ENCODE data around the gene MMEL1. TPM values are rescaled to one million over a fixed set of nuclear protein-coding genes. Genes with fewer than 3 reads are reported as not detected.

MMEL1 gene
- total RNA-seq, 2 donors from 2014 or later = not detected

GRCh38 chr1:2601721-2602303 is 31.0 kb downstream of the MMEL1 start:
- no peak for DNase-seq
- H3K36me3 ChIP-seq (replicated peaks in 1 of 2; ENCODE audit: insufficient read depth in 1 of 2, low read depth in 2 of 2) = no peaks in the 10 kb centered on the region
- H3K27me3 ChIP-seq = no peaks in the 10 kb centered on the region
- no peak overlapping the region for H3K4me3 ChIP-seq
- H3K27ac ChIP-seq = no peak overlapping the region
- H3K4me1 ChIP-seq = no peaks in the 10 kb centered on the region
- TF ChIP-seq CTCF (IDR thresholded peaks at IDR 0.05) = no peak
- TF ChIP-seq POLR2A (IDR thresholded peaks at IDR 0.05) = no peak
- intact Hi-C loops (cut with DNase I) = no loop called here
- 78 to 81% methylated on average over 12 to 18 of the region's 18 CpGs for WGBS, 2 donors
- no peaks in the 10 kb centered on the region for H3K9me3 ChIP-seq
- ATAC-seq = no peak

DNA sequence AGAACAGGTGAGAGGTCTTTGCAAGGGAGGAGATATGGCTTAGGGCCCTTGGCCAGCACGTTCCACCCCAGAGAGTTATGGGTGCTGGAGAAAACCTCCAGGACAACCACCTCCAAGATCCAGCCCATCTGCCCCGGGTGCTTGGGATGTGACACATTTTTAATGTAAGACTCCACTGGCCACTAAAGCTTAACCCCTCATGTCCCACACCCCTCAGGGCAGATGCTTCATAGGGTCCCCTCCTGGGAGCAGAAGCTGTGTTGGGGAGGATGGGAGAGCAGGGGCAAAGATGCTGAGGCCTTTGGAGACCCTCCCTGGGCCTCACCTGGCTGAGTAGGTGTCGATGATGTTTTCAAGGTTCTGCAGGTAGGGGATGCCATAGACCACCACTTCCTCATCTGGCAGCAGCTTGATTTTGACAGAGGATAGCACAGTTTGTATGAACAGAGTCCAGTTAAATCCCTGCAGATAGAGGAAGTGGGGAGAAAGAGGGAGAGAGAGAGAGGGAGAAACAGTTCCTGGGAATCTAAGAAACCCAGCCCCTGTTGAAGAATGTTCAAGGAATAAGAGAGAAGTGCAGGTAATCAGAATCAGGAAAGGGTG is 34.4 kb downstream of the MMEL1 start:
- peaks cover 8% of the 10 kb centered on the region for H3K4me1 ChIP-seq
- TF ChIP-seq POLR2A (IDR thresholded peaks at IDR 0.05) (no peak), CTCF (IDR thresholded peaks at IDR 0.05) (no peak)
- H3K4me3 ChIP-seq = no peak overlapping the region
- intact Hi-C loops (cut with DNase I) = no loop called here
- H3K27ac ChIP-seq = no peak overlapping the region
- H3K36me3 ChIP-seq (replicated peaks in 1 of 2; ENCODE audit: insufficient read depth in 1 of 2, low read depth in 2 of 2) = no peaks in the 10 kb centered on the region
- ATAC-seq (no peak), DNase-seq (no peak)
- H3K9me3 ChIP-seq = no peaks in the 10 kb centered on the region
- 70 to 76% methylated on average over 3 of the region's 3 CpGs for WGBS, 2 donors
- H3K27me3 ChIP-seq = no peaks in the 10 kb centered on the region

DNA sequence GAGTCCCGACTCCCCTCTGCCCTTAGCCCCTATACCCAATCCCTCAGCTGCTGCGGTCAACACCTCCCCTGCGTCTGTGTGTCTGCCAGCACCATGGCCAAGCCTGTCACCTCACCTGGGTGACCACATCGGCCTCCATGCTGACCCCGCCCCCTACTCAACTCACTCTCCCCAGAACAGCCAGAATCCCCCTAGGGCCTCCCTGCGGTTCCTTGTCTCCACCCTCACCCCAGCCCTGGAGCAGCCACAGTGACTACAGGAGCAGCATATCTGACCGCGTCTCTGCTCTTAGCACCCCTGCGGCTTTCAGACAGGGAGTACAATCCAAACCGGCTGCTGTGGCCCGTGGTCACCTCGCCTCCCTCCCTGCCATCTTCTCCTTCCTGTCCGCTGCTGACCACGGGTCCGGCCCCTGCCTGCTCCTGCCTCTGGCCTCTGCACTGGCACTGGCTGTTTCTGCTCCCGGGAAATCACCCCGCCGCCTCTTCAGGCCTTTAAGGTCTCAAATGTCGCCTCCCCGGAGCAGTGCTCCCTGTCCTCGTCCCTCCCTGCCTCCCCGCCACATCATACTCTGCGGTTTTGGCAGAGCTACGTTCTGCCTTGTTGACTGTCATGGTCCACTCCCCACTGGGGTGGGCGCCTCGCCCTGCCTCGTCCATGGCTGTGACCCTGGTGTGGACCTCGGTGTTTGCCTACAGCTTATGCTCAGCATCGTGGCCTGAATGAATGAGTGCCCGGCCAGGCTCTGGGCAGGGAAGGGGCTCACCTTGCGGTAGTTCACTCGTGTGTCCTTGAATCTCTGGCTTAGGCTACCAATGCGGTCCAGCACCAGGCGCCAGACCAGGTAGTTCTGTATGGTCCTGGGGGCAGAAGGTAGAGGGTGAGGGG is 35.1 kb downstream of the MMEL1 start:
- no peak overlapping the region for H3K4me3 ChIP-seq
- DNase-seq (no peak), ATAC-seq (no peak)
- no peaks in the 10 kb centered on the region for H3K27me3 ChIP-seq
- intact Hi-C loops (cut with DNase I) = no loop called here
- WGBS, 2 donors = 64 to 80% methylated on average over 31 to 33 of the region's 34 CpGs
- H3K9me3 ChIP-seq = no peaks in the 10 kb centered on the region
- H3K4me1 ChIP-seq = peaks cover 15% of the 10 kb centered on the region
- TF ChIP-seq CTCF (IDR thresholded peaks at IDR 0.05) = no peak
- no peak for TF ChIP-seq POLR2A (IDR thresholded peaks at IDR 0.05)
- H3K36me3 ChIP-seq (replicated peaks in 1 of 2; ENCODE audit: insufficient read depth in 1 of 2, low read depth in 2 of 2) = no peaks in the 10 kb centered on the region
- no peak overlapping the region for H3K27ac ChIP-seq

DNA sequence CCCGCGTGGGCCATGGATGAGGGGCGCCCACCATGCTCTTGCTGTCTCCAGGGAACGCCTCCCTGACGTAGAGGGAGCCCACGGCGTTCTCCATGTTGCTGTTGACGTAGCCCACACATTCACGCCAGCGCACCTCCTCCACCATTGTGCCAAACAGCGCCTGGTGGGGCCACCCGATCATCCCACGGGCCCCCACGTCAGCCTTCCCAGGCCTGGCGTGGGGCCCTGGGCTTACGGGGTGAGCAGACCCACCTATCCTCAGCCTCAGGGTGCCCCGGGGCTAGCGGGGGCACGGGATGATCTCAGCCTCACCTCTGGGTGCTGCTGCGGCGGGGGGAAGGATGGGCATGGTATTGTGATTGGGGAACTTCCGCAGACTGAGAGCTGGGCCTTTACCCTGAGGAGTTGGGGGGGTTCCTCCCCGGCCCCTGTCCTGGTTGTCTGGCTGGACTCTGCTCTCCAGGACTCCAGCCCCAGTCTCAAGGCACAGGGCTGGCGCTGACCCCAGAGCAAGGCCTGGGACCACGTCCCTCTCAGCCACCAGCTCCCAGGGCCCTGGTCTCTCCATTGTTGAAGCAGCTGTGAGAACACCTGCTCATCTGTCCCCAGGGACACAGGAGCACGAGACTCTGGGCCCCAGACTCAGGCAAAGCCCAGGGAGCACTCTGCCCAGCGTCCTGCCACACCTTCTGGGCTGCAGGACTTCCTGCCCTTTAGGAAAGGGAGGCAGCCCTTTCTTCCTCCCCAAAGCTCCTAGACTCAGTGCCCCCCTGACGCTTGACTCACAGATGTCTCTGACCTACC is 36.1 kb downstream of the MMEL1 start:
- intact Hi-C loops (cut with DNase I) = no loop called here
- Histone ChIP-seq H3K4me1 (peaks cover 15% of the 10 kb centered on the region), H3K4me3 (no peak overlapping the region), H3K27me3 (no peaks in the 10 kb centered on the region), H3K9me3 (no peaks in the 10 kb centered on the region), H3K36me3 (replicated peaks in 1 of 2; ENCODE audit: insufficient read depth in 1 of 2, low read depth in 2 of 2) (no peaks in the 10 kb centered on the region), H3K27ac (no peak overlapping the region)
- ATAC-seq (no peak), DNase-seq (no peak)
- WGBS, 2 donors = 71 to 86% methylated on average over 3 to 28 of the region's 28 CpGs
- TF ChIP-seq CTCF (IDR thresholded peaks at IDR 0.05) (no peak), POLR2A (IDR thresholded peaks at IDR 0.05) (no peak)

Measured in body of pancreas (tissue), 4 donors.